GM12892 (cell line): ENCODE measurements around the gene SERPINB5.

Source experiments
- POLR2A ChIP-seq: IDR thresholded peaks from 2 replicates; pipeline ENCODE4 v1.6.1; 2011; ENCODE audit warnings: low read depth, low read length, control low read depth
- TAF1 ChIP-seq: IDR thresholded peaks from 2 replicates; pipeline ENCODE4 v1.6.1; 2011; ENCODE audit warnings: low read depth, mild to moderate bottlenecking, control low read depth, low read length, borderline replicate concordance

DNA sequence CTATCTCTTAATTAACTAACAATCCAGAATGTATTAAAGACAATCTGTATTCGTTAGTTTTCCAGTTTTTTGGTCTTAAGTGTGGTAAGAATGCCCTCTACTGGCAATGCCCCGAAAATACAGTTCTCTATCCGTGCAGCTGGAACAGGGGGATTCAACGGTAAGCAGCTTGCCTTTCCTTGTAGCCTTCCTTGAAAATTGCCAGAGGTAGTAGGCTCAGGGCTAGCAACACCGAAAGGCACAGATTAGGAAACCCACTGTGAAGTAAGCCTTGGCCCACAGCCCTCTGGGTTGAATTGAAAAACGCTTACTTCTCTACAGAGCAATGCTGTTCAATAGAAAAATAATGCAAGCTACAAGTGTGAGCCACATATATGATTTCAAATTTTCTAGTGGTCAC is 37.4 kb upstream of the SERPINB5 start:
- TF ChIP-seq TAF1, result no peak
- TF ChIP-seq POLR2A, result no peak
